GM19468 (cell line): ENCODE results near the gene POMGNT2.

Source experiments
- ATAC-seq: cut with Tn5 transposase; IDR thresholded peaks from one replicate; pipeline ENCODE4 v1.9.1; 2021; ENCODE audit warnings: mild to moderate bottlenecking, moderate library complexity, moderate number of reproducible peaks; ENCODE audit not compliant: unreplicated experiment; ENCODE audit errors: extremely low read depth

Gene POMGNT2

DNA sequence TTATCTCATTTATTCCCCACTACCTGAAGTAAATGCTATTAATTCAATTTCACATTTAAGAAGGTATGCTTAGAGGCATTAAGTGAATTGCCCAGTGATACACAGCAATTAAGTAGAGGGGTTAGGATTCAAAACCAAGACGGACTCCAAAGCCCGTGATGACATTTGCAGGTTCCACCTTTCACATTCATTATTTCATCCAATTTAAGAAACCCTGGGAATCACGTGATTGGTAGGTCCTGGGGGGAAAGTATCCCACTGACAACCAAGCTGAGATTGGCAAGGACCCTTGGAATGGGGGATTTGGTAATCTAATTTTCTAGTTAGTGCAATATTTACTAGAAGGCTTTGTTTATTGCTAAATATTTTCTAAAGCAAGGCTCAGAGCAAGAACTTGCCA, 1.8 kb downstream of the POMGNT2 start:
- ATAC-seq = no peak

DNA sequence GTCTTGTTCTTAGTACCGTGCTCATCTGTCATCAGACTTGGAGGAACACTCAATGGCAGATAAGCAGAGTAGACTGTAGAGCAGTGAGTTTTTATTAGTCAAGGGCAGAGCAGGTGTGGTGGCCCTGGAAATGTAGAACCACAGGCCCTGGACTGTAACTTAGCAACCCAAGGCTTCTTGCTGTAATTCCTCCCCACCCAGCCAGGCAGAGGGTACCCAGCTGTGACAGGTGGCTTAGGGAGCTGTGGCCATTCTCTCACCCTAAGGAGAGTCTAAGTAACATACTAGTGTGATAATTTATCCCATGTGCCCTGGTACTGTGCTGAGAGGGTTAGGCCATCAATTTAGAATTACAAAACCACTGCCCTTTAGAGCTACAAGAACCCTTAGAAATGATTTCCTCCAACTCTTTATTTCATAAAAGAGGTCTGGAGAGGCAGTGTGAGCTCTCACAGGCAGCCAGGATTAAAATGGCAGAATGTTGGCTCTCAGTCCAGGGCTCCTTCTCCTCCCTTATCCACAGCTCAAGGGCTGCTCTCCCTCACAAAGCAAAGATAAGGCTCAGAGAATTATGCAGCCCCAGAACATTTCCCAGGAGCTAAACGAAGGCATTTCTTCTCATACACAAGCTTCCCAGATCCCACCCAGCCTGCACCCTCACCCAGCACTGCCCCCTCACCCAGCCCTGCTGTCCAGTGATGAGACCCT, 3.0 kb downstream of the POMGNT2 start:
- ATAC-seq = no peak

DNA sequence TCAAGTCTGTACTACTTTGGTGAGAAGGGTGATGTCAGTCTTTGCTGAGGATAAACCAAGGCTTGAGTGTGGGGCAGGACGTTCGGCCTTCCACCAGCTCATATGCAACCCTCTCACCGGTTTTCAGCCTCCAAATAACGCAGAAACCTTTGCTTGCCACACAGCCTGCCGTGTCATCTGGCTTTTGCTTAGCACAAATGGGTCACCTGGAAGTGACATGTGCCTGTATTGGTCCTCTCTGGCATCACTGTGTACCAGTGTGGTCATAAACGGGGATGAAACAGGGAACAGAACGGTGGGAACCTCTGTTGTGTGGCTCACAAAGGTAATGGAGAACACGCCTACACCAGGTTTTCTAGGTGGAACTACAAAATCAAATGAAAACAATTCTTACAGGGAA, 7.1 kb downstream of the POMGNT2 start:
- ATAC-seq = no peak

DNA sequence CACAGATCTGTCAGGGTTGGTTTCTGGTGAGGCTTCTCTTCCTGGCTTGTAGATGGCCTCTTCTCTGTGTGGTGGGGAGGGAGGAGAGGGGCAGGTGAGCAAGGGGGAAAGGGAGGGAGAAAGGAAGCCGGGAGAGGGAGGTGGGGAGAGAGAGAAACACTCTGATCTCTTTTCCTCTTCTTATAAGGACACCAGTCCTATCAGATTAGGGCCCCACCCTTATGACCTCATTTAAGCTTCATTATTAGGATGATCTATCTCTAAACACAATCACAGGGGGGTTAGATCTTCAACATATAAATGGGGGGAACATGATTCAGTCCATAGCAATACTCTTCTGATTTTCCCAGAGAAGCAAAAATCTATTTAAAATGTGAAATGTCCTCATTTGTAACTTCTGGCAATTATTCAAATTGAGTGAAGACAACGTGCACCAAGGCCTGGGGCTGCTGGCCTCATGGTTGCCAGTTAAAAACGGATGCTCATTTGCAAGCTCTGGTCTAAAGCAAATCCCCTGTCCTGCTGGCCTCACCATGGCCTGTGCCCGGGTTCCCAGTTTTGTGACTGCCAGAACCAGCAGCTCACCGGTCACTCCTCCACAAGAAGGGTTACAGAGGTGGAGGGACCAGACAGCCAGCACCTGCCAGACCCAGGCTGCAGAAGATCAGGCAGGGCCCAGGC, 8.3 kb downstream of the POMGNT2 start:
- no peak for ATAC-seq

DNA sequence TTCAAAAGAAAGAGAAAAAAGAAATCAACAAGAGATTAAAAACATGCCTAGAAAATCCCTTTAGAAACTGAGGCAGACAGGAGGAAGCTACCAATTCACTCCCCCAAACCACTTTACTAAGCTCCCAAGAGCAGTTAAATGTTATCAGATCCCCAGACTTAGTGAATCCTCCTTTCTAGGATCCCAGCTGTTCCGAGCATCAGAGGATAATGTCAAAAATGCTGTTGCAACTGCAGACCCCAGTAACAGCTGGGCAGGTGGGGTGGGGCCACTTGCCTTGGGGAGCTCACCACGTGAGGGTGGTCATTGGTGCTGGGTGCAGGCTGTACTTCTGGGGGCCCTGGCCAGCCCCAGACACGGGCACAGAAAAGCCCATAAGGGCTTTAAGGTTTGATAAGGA, 9.1 kb downstream of the POMGNT2 start:
- no peak for ATAC-seq

DNA sequence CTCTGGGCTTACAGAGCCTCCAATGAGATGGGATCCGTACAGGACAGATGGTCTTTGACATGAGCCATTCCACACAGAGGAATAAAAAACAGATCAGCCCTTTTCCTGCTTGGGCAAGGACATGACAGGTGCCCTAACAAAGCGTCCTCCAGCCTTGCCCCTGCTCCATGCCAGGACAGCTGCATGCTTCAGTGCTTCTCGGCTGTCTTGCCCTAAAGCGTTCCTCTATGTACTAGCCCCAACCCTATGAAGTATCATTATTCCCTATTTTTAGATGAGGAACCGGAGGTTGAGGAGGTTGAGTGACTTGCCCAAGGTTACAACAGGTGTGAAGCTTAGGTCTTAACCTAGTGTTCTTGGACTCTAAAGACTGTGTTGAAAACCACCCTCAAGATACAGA, 10.5 kb downstream of the POMGNT2 start:
- ATAC-seq = no peak

DNA sequence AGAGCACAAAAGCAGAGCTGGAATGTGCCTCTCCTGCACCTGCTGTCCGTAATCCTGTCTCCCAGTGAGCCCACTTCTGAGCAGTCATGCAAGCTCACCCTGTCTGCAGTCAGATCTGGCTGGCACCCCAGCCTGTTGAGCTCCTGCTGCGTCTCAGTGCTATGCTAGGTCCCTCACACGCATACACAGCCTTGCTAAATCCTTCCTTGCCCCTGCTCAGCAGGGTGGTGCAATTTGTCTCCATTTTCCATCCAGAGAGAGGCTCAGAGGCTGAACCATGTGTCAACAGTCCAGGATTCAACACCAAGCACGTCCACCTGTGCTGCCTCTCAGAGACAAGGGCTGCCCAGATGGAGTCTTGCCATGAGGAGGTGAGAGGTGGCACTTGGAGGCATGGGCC, 11.0 kb downstream of the POMGNT2 start:
- ATAC-seq = no peak

DNA sequence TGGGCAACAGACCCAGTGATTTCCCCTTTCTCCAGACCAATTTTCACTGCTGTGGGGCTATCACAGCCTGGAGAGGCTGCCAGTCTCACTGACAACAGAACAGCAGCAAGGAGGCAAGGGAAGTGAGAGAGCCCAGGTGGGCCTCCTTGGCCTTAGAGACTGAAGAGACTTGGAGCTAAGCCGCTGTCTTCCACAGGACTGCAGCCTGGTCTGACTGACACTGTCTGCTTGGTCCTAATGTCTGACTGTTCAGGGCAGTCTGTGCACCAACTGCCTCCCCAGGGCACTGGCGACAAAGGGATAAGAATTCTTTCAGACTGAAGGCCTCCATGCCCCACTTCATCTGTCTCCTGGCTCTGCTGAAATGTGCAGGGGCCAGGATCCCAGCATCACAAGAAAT, 11.5 kb downstream of the POMGNT2 start:
- ATAC-seq = no peak

DNA sequence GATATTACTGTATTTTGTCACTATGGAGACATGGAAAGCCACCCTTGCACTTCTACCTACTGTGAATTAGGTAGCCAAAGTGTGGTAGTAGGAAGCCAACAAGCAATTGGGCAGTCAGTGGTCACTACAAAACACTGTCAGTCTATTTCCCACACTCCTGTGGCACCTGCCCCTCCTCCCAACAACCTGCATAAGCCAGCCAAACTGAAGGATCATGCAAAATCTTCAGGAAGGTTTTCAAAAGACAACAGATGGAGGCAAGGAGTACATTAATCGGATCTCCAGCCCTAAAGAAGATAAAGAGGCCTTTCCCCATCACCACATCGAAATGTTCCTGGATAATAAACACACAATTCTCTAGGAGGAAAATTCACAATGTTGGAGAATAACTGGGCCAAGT, 11.9 kb downstream of the POMGNT2 start:
- ATAC-seq = no peak

DNA sequence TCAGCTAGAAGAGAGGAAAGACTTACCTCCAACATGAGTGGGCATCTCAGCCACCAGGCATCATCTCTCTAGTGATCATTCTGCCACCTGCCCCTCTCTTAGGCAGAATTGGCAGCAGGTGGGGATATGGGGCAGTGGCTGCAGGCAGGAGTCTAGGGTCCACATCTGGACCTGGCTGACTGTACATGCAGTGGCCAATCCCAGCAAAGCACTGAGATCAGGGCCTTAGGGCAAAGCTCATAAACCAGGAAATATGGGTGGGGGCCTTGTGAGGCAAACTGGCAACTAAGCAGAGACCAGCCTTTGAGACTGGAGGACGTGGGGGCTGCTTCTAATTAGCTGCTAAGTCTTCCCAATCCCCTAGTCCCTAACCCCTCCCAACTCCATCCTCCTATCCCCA, 12.9 kb downstream of the POMGNT2 start:
- no peak for ATAC-seq

DNA sequence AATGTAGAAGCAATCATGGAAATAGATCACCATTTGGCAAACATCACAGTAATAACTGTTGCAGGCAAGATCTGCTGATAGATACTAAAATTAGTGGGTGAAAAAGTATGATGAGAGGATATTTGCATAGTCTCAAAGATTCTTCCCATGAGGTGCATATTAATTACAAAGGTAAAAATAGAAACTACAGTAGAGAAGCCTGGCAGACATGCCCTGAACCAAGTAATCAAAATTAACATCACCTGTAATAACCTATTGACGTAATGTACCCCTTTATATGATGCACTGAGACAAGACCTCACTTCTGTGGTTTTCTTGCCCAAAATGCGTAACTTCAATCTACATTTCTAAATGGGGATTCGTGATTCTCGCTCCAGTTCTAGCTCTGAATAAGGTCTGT, 14.4 kb downstream of the POMGNT2 start:
- ATAC-seq = no peak

DNA sequence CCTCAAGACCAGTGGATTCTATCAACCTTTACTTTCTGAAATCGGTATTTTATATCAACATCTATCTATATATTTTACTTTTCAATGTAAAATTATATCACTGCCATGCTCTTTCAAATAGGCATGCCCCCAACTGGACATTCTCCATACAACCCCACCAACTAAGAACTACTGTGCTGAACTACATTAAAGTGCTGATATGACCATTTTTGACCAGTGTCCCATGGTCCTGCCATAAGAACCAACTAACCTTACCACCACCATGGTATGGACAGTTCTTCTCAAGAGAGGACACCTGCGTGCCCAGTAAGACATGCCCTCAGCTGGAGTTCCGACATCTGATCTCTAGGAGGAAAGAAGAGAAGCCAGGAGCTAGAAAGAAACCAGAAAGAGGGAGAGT, 15.6 kb downstream of the POMGNT2 start:
- ATAC-seq = no peak

DNA sequence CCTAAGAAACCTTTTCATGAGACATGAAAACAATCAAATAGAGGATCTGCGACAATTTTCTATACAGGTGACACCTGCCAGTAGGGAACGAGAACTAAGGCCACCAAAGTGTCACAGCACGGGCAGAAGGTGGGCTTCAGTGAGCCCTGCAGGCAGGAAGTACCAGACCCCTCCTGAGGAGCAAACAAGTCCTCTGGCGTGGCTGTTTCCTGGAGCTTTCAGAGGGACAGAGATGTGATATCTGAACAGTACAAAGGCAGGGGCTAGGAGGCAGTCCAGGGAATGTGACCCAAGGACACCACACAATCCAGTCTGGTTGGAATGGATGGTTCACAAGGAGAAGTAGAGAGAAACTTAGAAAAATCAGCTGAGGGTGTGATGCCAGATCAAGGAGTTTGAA, 16.8 kb downstream of the POMGNT2 start:
- no peak for ATAC-seq

DNA sequence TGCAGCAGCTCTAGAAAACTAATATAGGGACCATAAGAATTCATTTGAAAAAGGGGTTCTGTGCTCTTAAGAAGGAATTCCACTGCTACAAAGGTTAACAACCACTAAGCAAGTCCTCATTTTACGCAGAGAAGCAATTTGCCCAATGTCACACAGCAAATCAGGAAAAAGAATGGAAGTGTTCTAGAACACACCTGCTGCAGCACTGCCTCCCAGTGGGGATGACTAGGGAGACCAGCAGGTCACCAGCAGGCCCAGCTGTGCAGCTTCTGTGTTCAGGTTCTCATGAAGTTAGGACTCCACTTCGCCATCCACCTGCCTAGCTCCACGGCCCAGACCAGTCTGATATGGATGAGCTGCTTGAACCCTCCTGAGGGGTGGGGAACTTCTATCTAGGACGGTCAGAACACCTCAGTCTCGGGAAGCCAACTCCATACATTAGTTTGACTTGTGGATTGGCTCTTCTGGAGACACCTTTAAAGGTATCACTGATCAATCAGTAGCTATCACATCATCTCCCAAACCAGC, 18.6 kb downstream of the POMGNT2 start:
- ATAC-seq = no peak

DNA sequence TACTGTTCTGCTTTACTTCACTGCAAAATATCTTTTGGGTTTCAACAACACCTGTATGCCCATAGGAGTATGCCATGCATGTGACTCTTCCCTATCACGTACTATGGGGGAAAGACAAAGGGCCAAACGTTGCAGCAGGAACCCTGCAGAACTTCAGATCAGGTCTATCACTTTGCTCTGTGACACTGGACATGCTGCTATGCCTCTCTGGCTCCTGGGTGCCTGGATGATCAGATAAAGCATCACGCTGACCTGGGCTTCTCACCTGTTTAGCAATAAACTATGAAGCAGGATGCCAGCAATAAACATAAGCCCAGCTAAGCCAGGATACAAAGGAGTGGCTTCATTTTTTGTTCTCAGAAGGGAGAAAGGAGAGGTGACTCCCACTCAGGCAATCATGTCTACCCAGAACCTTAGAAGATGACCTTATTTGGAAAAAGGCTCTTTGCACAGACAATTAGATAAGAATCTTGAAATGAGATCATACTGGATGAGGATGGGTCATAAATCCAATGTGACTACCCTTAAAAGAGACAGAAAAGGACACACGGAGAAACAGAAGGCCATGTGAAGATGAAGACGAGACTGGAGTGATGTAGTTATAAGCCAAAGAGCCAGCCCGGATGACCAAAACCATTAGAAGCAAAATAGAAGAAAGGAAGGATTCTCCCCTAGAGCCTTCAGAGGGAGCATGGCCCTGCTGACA, 19.3 kb downstream of the POMGNT2 start:
- no peak for ATAC-seq

DNA sequence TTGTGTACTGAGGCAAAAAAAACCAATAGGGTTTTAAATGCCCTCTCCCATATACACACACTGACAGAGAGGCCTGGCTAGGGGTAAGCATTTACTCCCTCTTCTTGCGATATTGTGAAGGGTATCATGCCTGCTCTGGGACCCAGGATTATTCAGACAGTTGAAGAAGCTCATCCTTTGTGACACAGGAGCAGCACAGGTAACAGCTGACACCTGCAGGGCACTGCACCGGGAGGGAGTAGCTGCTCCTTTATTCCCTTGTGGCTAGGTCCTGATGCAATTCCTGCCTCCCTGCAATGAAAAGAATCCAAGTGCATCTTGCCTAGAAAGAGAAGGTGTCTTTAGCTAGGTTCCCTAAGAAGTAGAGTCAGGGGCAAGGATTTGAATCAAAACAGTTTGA, 23.4 kb downstream of the POMGNT2 start:
- ATAC-seq = no peak

DNA sequence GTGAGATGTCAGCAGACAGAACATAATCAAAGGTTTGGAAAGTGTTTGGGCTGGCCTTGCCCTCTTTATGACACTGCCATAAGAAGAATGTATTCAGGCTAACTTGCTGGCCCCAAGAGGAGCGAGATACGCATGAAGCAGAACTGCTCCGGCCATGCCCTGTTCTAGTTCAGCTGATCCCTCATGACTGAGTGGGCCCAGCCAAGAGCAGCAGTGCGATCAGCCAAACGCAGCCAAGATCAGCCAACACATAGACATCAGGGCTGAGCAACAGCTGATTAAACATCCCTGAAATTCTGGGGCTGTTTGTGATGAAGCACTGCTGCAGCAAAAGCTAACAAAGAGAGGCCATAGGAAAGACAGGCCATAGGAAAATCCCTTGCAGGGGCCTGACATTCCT, 24.1 kb downstream of the POMGNT2 start:
- no peak for ATAC-seq

DNA sequence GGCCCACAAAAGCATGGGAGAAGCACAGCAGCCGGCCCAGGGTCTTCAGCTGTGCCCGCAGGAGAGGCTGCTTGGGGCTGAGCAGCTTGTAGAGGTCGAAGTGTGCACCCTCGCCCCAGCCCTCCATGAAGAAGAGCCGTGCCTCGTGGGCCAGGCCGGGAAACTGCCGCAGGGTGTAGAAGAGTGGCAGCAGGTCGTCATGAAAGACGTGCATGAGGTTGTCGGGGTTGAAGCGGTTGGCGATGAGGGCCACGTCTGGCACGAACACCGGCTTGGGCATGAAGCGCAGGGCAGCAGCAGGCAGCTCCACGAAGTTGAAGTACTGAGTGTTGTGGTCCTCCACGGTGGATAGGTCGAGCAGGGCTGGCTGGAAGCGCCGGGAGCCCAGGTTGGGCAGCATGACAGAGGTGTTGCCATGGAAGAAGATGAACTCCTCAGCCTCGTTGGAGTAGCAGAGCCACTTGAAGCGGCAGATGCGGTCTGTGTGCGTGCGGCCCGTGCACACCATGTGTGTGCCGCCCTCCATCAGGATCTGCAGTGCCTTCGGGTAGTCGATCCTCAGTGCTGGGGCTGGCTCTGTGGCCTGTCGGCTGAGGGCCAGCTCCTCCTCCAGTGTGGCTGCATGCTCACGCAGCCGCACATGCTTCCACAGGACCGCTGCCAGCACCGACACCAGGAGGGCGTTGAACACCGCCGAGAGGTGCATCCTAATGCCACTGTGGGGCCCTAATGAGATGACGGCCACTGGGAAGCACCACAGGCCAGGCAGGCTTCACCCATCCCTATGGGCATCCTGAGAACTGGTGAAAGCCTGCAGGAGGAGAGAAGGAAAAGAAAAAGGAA, 24.9 kb downstream of the POMGNT2 start:
- no peak for ATAC-seq

DNA sequence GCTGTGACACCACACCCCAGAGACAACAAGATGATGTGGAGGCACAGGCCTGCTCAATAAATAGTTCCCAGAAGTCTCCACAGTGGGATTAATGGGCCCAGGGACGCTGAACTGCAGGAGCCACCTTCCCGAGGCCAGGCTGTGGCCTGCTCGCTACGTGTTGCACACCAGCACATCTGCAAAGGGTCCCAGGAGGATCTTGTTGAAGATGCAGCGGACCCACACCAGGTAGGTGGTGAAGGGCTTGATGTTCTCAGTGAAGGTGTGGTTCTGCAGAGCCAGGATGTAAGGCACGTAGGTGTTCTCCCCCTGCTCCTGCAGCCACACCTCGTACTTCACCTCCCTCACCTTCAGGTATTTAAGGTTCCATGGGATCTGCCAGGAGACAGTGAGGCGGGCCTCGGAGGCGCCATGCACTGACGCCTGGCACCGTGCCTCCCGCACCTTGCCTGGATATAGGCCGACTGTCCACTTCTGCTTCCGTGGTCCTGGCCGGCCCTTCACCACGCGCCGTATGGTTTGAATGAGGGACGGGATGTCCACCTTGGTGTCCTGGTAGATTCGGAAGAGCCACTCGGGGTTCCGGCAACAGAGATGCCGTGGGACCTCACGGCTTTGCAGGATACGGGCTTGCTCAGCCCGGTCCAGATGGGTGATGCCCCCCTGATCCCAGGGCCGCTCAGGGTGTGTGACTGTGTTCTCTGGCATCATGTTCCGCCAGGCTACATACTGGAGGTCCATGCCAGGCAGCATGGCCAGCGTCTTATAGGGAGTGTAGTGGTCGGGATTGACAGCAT, 26.1 kb downstream of the POMGNT2 start:
- no peak for ATAC-seq

DNA sequence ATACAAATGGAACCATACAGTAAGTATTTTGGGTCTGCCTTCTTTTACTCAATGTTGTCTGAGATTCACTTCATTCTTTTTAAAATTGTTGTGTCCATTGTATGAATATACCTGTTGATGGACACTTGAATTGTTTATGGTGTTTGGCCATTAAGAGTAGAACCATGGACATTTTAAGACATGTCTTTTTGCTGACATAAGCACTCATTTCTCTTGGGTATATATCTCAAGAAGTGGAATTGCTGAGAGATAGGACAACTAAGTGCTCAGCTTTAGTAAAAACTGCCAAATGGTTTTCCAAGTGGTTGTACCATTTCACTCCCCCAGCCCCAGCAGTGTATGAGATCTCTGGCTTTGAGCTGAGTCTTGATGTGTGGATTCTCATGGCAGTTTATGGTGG, 28.2 kb downstream of the POMGNT2 start:
- no peak for ATAC-seq
